COR-L47 (cell line): ENCODE data around the gene PUSL1.

ENCODE experiments used
- DNase-seq: peaks from one replicate; lab custom pipeline; 2025; lab: John Stamatoyannopoulos, UW

The PUSL1 gene

GRCh38 chr1:1354271-1355247 lies 46.2 kb downstream of the PUSL1 start:
- no peak for DNase-seq

DNA sequence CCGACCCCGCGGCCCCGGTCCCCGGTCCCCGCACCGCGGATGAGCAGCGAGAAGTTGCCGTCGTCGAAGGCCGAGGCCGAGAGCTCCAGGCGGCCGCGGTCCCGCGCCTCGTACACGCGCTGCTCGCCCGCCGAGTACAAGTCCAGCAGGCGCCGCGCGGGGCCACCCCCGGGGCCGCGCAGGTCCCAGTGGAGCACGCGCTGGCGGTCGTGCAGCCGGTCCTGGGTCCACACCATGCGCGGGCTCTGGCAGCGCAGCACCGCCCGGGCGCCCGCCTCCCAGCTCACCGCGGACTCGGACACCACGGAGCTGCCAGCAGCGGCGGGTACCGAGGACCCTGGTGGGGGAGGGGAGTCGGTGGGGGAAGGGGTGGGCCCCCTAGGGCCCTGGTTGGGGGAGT lies 47.0 kb downstream of the PUSL1 start:
- DNase-seq, result no peak

GRCh38 chr1:1356166-1356795 lies 47.9 kb downstream of the PUSL1 start:
- DNase-seq, result no peak

DNA sequence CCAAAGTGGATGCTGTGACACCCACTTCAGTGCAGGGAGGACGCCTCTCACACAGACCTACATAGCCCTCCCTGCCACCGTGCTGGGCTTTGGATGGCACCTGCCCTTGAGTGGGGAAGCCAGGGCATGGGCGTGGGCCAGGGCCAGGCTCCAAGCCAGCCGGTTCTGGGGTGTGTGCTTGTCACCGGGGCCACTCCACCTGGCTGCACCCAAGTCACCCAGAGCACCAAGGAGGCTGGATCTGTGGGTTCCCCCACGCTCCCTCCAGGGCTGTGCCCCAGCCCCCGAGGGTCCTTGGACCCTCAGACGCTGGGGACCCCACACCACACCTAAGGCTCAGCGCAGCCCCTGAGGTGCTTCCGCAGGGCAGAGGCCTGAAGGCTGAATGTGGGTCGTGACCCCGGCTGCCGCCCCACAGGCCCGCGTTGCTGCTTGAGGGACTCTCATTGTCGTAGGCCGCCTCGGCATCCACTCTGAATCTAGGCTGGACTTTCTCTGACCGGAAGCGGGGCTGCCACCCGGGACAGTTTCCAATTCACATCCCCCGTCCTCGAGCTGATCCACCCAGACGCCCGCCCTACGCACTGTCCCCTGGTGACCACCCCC lies 48.5 kb downstream of the PUSL1 start:
- DNase-seq, result no peak

- no peak for DNase-seq
These were observed 49.6 kb downstream of the PUSL1 start for GRCh38 chr1:1357871-1358432.

DNA sequence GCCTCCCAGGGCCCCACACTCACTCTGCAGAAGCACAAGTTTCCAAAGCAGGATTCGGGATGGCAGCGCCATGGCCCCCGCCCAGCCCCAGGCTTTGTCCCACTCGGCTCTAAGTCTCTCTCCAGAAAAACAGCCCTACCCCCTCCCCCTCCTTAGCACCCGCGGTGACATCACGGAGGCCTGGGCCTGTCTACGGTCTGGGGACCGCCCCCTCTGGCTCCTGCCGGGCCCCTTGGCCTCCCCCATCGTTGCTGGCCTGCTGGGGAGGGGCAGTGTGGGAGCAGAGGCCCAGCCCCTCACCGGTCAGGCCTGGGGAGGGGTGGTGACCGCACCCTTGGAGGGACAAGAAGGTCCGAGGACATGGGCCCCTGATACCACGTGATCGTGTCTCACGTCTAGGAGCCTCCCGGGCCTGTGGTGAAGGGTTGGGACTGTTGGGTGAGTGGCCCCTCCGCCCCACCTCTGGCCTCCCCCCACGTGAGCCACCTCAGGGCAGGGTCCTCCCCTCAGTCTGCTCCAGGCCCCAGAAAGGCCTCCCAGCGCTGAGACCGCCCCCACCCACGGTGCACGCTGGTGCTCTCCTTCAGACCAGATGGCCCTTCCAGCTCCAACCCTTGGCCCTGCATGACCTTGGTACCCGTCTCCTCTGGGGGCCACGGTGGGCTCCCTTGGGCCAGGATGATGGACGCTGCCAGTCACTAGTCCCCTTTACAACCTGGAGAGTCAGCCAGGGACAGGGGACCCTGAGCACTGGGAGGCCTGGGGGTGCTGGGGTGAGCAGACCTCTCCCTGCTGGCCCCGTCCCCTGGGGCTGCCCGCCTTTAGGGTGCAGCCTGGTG lies 50.3 kb downstream of the PUSL1 start, which contains the start of gene MXRA8:
Gene MXRA8, minus strand, starts transcription at position 123 of the 839 bp plus-strand sequence. Its CDS starts 51 bp downstream, at position 72.
- DNase-seq, result no peak

DNA sequence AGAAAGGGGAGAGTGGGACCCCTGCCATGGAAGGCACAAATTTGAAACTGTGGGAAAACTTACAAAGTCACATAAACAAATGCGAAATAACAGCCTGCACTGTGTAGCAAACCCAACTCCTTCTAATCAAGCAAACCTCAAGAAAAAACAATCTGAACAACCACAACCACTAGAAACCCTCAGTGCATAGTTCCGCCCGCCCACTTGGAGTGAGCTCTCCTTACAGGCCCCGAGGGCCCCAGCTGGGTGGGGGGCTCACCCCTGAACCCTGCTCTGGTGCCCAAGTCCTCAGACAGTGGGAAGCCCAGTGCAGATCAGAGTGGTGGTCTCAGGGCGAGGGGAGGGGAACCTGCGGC lies 50.9 kb downstream of the PUSL1 start:
- DNase-seq, result no peak

GRCh38 chr1:1359664-1360468 lies 51.5 kb downstream of the PUSL1 start:
- no peak for DNase-seq

GRCh38 chr1:1360506-1361169 lies 52.2 kb downstream of the PUSL1 start:
- DNase-seq, result no peak
